Right lobe of liver (tissue), 6 donors: ENCODE data around the gene EMX1. TPM values are rescaled to one million over a fixed set of nuclear protein-coding genes. Genes with fewer than 3 reads are reported as not detected.
A peak's percentile ranks its signal among the peaks of the same experiment; 100 is the strongest.

Experiments used
- ATAC-seq, 4 donors: fragments of 200-7000 bp; cut with Tn5 transposase; one replicate each; pipeline ENCODE4 v1.9.1; 2020; ENCODE audit warnings: mild to moderate bottlenecking in 4 of 4, moderate library complexity in 4 of 4
- DNase-seq, 3 donors: peaks; one replicate each; pipeline ENCODE4 v3.0.0-alpha.2; 2020
- H3K27ac ChIP-seq, 3 donors: fragments of 200-600 bp; one replicate each; pipeline ENCODE4 v1.8.0; 2022
- H3K27me3 ChIP-seq, 2 donors: fragments of 200-600 bp; one replicate each; pipeline ENCODE4 v1.8.0; 2022
- H3K36me3 ChIP-seq, 4 donors: fragments of 200-600 bp; sonication (generic) in 1 of 4; one replicate each; pipeline versions ENCODE4 v1.5.1 to v1.8.0; 2017 to 2022; ENCODE audit warnings: control low read depth in 1 of 4
- H3K4me1 ChIP-seq, 4 donors: fragments of 200-600 bp; sonication (generic) in 1 of 4; one replicate each; pipeline versions ENCODE4 v1.5.1 to v1.8.0; 2017 to 2022; ENCODE audit warnings: control low read depth in 1 of 4
- H3K4me3 ChIP-seq, 3 donors: fragments of 200-600 bp; one replicate each; pipeline ENCODE4 v1.8.0; 2022
- H3K9me3 ChIP-seq, 4 donors: fragments of 200-600 bp; sonication (generic) in 1 of 4; one replicate each; pipeline versions ENCODE4 v1.5.1 to v1.8.0; 2017 to 2022; ENCODE audit warnings: control low read depth in 1 of 4
- POLR2A ChIP-seq: fragments of 450-650 bp; IDR thresholded peaks from one replicate; pipeline ENCODE4 v1.6.1; 2017; ENCODE audit warnings: antibody characterized with exemption, mild to moderate bottlenecking
- WGBS: methylation state at CpG from one replicate; pipeline ENCODE4 v1.1.6; 2018; ENCODE audit warnings: low coverage, low lambda C conversion rate; ENCODE audit not compliant: insufficient coverage; ENCODE audit errors: missing lambda C conversion rate; 5-methylcytosine and 5-hydroxymethylcytosine counted together
- intact Hi-C, 2 donors: fragments of 100-400 bp; cut with DNase I; formaldehyde crosslinking; loops; one replicate each; pipeline versions ENCODE4 v1.11.2 to v1.14.1; 2022
- total RNA-seq, 6 experiments: library from RNA; depleted of rRNA in 2 of 6; stranded (reverse); fragments of >200 nt in 2 of 6; fragmentation: NEBNext Ultra II Directional in 3 of 6; extraction: Animal tissue kit (Norgen Biotek cat#: 25700) in 3 of 6; gene quantifications; one replicate each; pipeline versions ENCODE4 v1.1.0 to v1.2.4, GENCODE V29; 2016 to 2023
- TF ChIP-seq, protein P1 (sequence below), 4 donors: fragments of 200-600 bp in 3 of 4; fragments of 450-650 bp in 1 of 4; IDR thresholded peaks; one replicate each; pipeline versions ENCODE4 v1.5.1 to v1.8.0; 2016 to 2022; ENCODE audit warnings: antibody characterized with exemption in 4 of 4, mild to moderate bottlenecking in 2 of 4
- donor health status: DM: no; HTN: yes; CAD: no.
- donor health status: DM: no; HTN: no; CAD: no.
- donor health status: DM: no; HTN: no; CAD: no.
- donor health status: DM: no; HTN: yes; CAD: no.
- donor health status: DM: no; HTN: yes; CAD: no.

EMX1 gene
- total RNA-seq, 6 experiments from 2014 or later, result 0.25 to 0.49 (median 0.29) TPM; not detected in 3

DNA sequence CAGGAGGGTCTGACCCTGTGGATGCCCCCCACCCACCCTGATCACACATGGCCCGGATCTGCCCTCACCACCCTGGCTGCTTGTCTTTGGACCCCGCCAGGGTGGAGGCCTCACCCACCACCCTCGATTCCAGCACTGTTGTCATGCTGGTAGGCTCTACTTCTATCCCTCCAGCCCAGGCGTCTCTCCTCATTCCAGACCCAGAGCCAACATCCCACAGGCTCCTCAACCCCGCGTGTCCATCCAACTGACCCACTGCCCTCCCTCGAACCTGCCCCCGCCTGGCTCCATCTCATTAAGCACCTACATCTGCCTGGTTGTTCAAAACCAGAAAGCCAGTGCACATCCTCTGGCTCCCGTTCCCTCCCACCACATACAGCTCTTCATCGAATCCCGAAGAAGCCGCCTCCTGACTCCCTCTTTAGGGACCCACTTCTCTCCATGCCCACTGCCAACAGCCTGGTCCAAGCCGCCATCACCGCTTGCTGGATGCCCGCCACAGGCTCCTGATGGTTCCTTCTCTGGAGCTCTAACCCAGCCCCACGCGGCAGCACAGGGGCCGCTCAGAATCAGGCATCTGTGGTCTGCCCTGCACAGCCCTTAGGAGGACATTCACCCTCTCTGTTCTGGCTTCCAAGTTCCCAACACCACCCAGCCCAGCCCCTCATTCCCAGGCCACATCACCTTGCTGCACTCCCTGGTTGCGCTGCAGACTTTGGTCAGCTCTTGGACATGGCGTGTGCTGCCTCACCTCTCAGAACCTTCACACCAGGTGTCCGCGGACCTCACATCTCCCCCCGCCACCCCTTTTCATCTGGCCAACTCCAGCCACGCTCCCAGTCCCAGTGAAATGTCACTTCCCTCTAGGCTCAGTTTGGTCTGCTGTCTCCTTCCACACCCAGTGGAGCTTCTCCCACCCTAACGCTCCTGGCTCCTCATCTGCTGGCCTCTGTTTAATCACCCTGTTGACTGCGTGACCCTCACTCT lies 43.0 kb downstream of the EMX1 start:
- no peak overlapping the region for H3K27ac ChIP-seq
- H3K9me3 ChIP-seq, result no peaks in the 10 kb centered on the region
- intact Hi-C loops, result no loop called here
- no peak overlapping the region for H3K4me3 ChIP-seq
- ATAC-seq (no peak), DNase-seq (peak in 1 of 3 donors; percentile 52)
- WGBS, result 91% methylated on average over 21 of the region's 26 CpGs
- H3K27me3 ChIP-seq, result no peaks in the 10 kb centered on the region
- H3K36me3 ChIP-seq, result peaks cover 0 to 18% (median 6%) of the 10 kb centered on the region in 4 donors
- no peaks in the 10 kb centered on the region for H3K4me1 ChIP-seq
- TF ChIP-seq, protein P1, sequence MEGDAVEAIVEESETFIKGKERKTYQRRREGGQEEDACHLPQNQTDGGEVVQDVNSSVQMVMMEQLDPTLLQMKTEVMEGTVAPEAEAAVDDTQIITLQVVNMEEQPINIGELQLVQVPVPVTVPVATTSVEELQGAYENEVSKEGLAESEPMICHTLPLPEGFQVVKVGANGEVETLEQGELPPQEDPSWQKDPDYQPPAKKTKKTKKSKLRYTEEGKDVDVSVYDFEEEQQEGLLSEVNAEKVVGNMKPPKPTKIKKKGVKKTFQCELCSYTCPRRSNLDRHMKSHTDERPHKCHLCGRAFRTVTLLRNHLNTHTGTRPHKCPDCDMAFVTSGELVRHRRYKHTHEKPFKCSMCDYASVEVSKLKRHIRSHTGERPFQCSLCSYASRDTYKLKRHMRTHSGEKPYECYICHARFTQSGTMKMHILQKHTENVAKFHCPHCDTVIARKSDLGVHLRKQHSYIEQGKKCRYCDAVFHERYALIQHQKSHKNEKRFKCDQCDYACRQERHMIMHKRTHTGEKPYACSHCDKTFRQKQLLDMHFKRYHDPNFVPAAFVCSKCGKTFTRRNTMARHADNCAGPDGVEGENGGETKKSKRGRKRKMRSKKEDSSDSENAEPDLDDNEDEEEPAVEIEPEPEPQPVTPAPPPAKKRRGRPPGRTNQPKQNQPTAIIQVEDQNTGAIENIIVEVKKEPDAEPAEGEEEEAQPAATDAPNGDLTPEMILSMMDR (IDR thresholded peaks at IDR 0.05), result no peak
- TF ChIP-seq POLR2A, result no peak

DNA sequence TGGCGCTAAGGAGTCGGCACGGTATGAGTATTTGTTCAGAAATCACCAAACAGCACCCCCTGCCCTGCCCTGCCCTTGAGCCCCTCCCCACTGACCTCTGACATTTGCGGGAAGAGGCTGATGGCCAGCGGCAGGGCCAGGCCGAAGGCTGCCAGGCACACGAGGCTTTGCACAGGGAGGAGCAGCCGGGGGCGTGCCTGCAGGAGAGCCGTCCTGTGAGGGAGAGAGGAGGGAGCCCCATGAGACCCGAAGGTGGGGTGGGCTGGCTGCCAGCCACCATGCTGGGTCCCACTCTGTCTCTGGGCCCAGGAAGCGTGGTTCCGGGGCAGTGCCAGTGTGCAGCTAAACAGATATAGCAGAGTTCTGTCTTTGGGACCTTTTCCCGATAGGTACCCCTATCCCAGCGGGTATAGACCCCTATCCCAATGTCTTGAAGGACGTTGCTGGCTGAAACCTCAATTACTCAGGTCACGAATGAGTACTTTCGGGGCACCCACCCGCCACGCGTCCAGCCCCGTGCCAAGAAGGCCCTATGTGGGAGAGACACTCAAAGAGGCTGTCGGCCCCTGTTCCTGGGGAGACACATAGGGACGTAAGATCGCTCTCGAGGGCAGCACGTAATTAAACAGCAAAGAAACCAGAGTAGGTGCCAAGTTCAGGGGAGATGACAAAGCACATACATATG lies 43.9 kb downstream of the EMX1 start:
- H3K9me3 ChIP-seq, result no peaks in the 10 kb centered on the region
- no peak overlapping the region for H3K4me3 ChIP-seq
- DNase-seq (peak in 1 of 3 donors; percentile 54), ATAC-seq (no peak)
- H3K36me3 ChIP-seq, result peaks cover 0 to 27% (median 6%) of the 10 kb centered on the region in 4 donors
- H3K27me3 ChIP-seq, result no peaks in the 10 kb centered on the region
- 84% methylated on average over 12 of the region's 27 CpGs for WGBS
- TF ChIP-seq, protein P1 (IDR thresholded peaks at IDR 0.05), result no peak
- TF ChIP-seq POLR2A, result no peak
- H3K27ac ChIP-seq, result no peak overlapping the region
- no peaks in the 10 kb centered on the region for H3K4me1 ChIP-seq
- intact Hi-C loops, result no loop called here

DNA sequence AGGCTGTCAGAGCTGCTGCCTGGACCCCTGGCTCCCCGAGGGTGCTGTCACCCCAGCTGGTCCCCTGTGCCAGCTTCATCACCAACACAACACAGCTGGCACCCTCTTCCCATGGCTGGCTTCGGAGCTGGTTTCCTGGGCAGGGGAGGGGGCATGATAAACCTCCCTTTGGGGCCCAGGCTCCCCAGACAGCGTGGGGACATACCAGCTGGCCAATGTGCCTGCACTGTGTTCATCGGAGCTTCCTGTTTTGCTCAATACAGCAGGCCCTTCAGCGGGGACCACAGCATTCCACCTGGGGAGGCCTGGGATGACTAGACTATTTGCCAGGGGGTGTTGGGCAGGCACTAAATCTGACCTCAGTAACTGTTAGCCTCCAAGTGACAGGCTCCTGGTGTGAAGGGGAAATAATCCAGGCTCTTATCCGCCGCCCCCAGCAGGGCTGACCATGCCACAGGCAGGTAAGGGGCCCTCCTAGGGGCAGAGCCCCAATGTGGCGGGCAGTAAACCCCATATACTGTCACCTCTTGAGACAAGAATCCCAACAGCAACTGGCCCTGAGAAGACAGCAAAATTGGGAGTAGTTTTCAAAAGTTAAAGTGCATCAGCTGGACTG lies 44.6 kb downstream of the EMX1 start:
- H3K4me1 ChIP-seq, result no peaks in the 10 kb centered on the region
- H3K4me3 ChIP-seq, result no peak overlapping the region
- DNase-seq (peak in 1 of 3 donors; percentile 33), ATAC-seq (no peak)
- no peaks in the 10 kb centered on the region for H3K27me3 ChIP-seq
- 100% methylated on average over 1 of the region's 8 CpGs for WGBS
- intact Hi-C loops, result no loop called here
- H3K27ac ChIP-seq, result no peak overlapping the region
- peaks cover 0 to 35% (median 6%) of the 10 kb centered on the region in 4 donors for H3K36me3 ChIP-seq
- TF ChIP-seq, protein P1 (IDR thresholded peaks at IDR 0.05), result no peak
- TF ChIP-seq POLR2A, result no peak
- H3K9me3 ChIP-seq, result no peaks in the 10 kb centered on the region

DNA sequence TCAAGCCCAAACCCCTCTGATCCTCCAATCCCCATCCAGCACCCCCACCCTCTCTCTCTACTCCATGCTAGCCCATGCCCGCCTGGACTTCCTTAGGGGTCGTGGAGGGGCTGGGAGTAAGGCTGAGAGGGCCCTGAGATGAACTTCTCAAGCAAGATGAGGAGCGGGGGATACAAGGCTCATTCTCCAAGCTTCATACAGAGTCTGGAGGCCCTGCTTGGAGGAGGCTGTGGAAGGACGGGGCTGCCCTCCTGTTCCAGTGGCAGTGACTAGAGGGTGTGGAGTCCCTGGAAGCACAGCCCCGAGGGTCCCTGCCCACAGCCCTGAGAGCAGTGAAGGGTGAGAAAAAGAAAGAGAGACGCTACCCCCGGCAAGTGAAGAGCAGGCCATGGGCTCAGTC lies 45.6 kb downstream of the EMX1 start:
- 86% methylated on average over 7 of the region's 7 CpGs for WGBS
- DNase-seq (no peak), ATAC-seq (no peak)
- peaks cover 0 to 42% (median 4%) of the 10 kb centered on the region in 4 donors for H3K36me3 ChIP-seq
- no peaks in the 10 kb centered on the region for H3K4me1 ChIP-seq
- no peak overlapping the region for H3K27ac ChIP-seq
- no peaks in the 10 kb centered on the region for H3K9me3 ChIP-seq
- no peaks in the 10 kb centered on the region for H3K27me3 ChIP-seq
- no peak for TF ChIP-seq POLR2A
- TF ChIP-seq, protein P1 (IDR thresholded peaks at IDR 0.05), result no peak
- H3K4me3 ChIP-seq, result no peak overlapping the region
- intact Hi-C loops, result no loop called here
